Caco-2 (cell line): ENCODE data around the gene RAB28. TPM values are rescaled to one million over a fixed set of nuclear protein-coding genes. Genes with fewer than 3 reads are reported as not detected.
"Not testable (repeated sequence)": the region's sequence is repeated elsewhere in the genome, so short reads cannot be mapped to it uniquely, and the experiment has no call there.

ENCODE experiments used
- BruUV-seq: library from RNA; stranded (reverse); fragments of 400-500 nt; replicated peaks from 2 replicates; lab custom pipeline; 2021; lab: Mats Ljungman, UMichigan
- CTCF ChIA-PET: fragments of 300-600 bp; sonication (Branson Sonifier 250); formaldehyde crosslinking; loops from one replicate; lab custom pipeline; 2022; ENCODE audit warnings: antibody characterized with exemption; lab: Charles Lee
- POLR2A ChIA-PET: fragments of 300-600 bp; sonication (Branson Sonifier 250); formaldehyde crosslinking; loops from one replicate; lab custom pipeline; 2022; ENCODE audit warnings: antibody characterized with exemption; lab: Charles Lee
- DNase-seq, 2 experiments: peaks; one replicate each; pipeline versions ENCODE4 v3.0.0 to v3.0.0-alpha.2; 2020 to 2022
- H3K27me3 ChIP-seq: replicated peaks from 2 replicates; pipeline ENCODE4 v1.6.0; 2011; ENCODE audit warnings: low read length; ENCODE audit not compliant: control insufficient read depth, insufficient read depth
- H3K36me3 ChIP-seq: 2 replicates; pipeline ENCODE4 v1.5.1; 2011; ENCODE audit warnings: low read length; ENCODE audit not compliant: control insufficient read depth, insufficient read depth
- H3K4me1 ChIP-seq: fragments of 250-450 bp; sonication (Bioruptor Pico); 2 replicates; pipeline ENCODE4 v1.5.1; 2020; ENCODE audit warnings: mild to moderate bottlenecking
- H3K4me3 ChIP-seq: 2 replicates; pipeline ENCODE4 v1.5.1; 2011; ENCODE audit warnings: low read depth, mild to moderate bottlenecking, control low read depth, low read length
- H3K9me3 ChIP-seq: fragments of 250-450 bp; sonication (Bioruptor Pico); 2 replicates; pipeline ENCODE4 v1.5.1; 2020; ENCODE audit warnings: mild to moderate bottlenecking, moderate library complexity
- H3K27ac Mint-ChIP-seq: one replicate; pipeline ENCODE4 v1.8.0; 2022; ENCODE audit warnings: mixed read lengths; ENCODE audit not compliant: unreplicated experiment
- H3K27me3 Mint-ChIP-seq: one replicate; pipeline ENCODE4 v1.8.0; 2022; ENCODE audit warnings: mixed read lengths; ENCODE audit not compliant: insufficient read depth, unreplicated experiment
- H3K36me3 Mint-ChIP-seq: one replicate; pipeline ENCODE4 v1.8.0; 2022; ENCODE audit warnings: mild to moderate bottlenecking, mixed read lengths; ENCODE audit not compliant: insufficient read depth, unreplicated experiment
- H3K4me1 Mint-ChIP-seq: one replicate; pipeline ENCODE4 v1.8.0; 2022; ENCODE audit warnings: low read depth, mixed read lengths; ENCODE audit not compliant: unreplicated experiment
- H3K4me3 Mint-ChIP-seq: one replicate; pipeline ENCODE4 v1.8.0; 2022; ENCODE audit warnings: mild to moderate bottlenecking, moderate library complexity, mixed read lengths; ENCODE audit not compliant: unreplicated experiment
- H3K9me3 Mint-ChIP-seq: one replicate; pipeline ENCODE4 v1.8.0; 2022; ENCODE audit warnings: mixed read lengths; ENCODE audit not compliant: unreplicated experiment
- intact Hi-C: fragments of 100-400 bp; cut with micrococcal nuclease; formaldehyde crosslinking; loops from one replicate; pipeline ENCODE4 v1.10.0; 2022; ENCODE audit not compliant: unreplicated experiment
- total RNA-seq: library from RNA; stranded (reverse); gene quantifications from 2 replicates; pipeline ENCODE4 v1.2.3, GENCODE V29; 2022
- TF ChIP-seq, protein P1 (sequence below), 2 experiments: fragments of 200-600 bp in 1 of 2; IDR thresholded peaks; 1 replicate in 1 of 2; 2 replicates in 1 of 2; pipeline versions ENCODE4 v1.5.1 to v1.8.0; 2011 to 2022; ENCODE audit warnings: antibody characterized with exemption in 1 of 2, control low read depth in 1 of 2, inconsistent platforms in 1 of 2, low read depth in 1 of 2, low read length in 1 of 2, mild to moderate bottlenecking in 1 of 2, moderate library complexity in 1 of 2; ENCODE audit not compliant: insufficient read depth in 1 of 2, severe bottlenecking in 1 of 2, unreplicated experiment in 1 of 2

Gene RAB28
- total RNA-seq, 1 experiment from 2014 or later, result 14.5 TPM

DNA sequence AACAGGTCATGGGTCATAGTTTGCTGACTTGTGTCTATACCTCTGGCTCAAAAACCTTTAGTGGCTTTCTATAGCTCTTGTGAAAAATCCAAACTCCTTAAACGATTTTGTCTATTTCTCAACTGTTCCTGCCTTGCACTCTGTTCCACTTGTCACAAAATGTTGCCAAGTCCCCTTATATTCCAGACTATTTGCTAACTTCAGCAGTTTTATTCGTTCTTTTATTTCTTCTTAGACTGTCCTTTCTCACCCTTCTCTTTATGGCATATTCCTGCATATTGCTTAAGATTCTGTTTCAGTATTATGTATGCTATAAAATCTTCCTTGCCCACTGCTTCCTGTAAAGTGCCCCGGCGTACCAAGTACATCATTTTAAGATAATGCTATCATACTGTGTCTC, 80.8 kb downstream of the RAB28 start:
- CTCF ChIA-PET, result no interaction called here
- Mint-ChIP-seq H3K27ac (no peak overlapping the region), H3K36me3 (no peaks in the 10 kb centered on the region), H3K27me3 (no peaks in the 10 kb centered on the region), H3K9me3 (no peaks in the 10 kb centered on the region), H3K4me3 (no peak overlapping the region), H3K4me1 (peaks cover 6% of the 10 kb centered on the region)
- TF ChIP-seq, protein P1, sequence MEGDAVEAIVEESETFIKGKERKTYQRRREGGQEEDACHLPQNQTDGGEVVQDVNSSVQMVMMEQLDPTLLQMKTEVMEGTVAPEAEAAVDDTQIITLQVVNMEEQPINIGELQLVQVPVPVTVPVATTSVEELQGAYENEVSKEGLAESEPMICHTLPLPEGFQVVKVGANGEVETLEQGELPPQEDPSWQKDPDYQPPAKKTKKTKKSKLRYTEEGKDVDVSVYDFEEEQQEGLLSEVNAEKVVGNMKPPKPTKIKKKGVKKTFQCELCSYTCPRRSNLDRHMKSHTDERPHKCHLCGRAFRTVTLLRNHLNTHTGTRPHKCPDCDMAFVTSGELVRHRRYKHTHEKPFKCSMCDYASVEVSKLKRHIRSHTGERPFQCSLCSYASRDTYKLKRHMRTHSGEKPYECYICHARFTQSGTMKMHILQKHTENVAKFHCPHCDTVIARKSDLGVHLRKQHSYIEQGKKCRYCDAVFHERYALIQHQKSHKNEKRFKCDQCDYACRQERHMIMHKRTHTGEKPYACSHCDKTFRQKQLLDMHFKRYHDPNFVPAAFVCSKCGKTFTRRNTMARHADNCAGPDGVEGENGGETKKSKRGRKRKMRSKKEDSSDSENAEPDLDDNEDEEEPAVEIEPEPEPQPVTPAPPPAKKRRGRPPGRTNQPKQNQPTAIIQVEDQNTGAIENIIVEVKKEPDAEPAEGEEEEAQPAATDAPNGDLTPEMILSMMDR (IDR thresholded peaks at IDR 0.05; ENCODE audit: insufficient read depth in 1 of 2, low read depth in 1 of 2, low read length in 1 of 2, severe bottlenecking in 1 of 2, unreplicated experiment in 1 of 2), result no peak
- Histone ChIP-seq H3K4me3 (no peak overlapping the region), H3K36me3 (no peaks in the 10 kb centered on the region), H3K9me3 (no peaks in the 10 kb centered on the region), H3K4me1 (no peaks in the 10 kb centered on the region), H3K27me3 (no peaks in the 10 kb centered on the region)
- POLR2A ChIA-PET, result no interaction called here
- intact Hi-C loops, result loop anchor here (10.0 kb wide), 1 partner anchor 141 kb away; the partner anchor contains the start of gene NKX3-2
- BruUV-seq, result no TSS peak
- DNase-seq, result no peak

DNA sequence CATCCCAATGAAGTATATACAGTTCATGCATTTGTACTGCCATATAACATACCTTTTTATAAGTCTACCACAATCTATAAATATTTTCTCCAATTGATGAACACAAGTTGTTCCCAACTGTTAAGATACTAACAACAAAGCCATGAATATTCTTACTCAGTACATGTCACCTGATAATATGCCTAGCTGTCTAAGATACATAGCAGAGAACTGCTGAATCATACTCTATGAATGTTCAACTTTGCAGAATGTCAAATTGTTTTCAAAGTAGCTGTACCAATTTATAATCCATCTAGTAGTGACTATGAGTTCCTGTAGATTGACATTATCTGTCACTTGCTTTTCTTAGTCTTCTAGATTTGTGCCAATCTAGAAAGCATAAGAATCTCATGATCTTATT, 84.9 kb downstream of the RAB28 start:
- DNase-seq, result no peak
- TF ChIP-seq, protein P1 (IDR thresholded peaks at IDR 0.05; ENCODE audit: insufficient read depth in 1 of 2, low read depth in 1 of 2, low read length in 1 of 2, severe bottlenecking in 1 of 2, unreplicated experiment in 1 of 2), result no peak
- H3K9me3 ChIP-seq, result no peaks in the 10 kb centered on the region
- BruUV-seq, result no TSS peak
- H3K27me3 ChIP-seq, result no peaks in the 10 kb centered on the region
- Mint-ChIP-seq H3K9me3 (no peaks in the 10 kb centered on the region), H3K36me3 (no peaks in the 10 kb centered on the region), H3K27me3 (no peaks in the 10 kb centered on the region), H3K4me3 (no peak overlapping the region), H3K27ac (no peak overlapping the region), H3K4me1 (peaks cover 6% of the 10 kb centered on the region)
- intact Hi-C loops, result no loop called here
- POLR2A ChIA-PET, result no interaction called here
- no peak overlapping the region for H3K4me3 ChIP-seq
- CTCF ChIA-PET, result interaction anchor here (0.6 kb wide), 1 partner anchor 174 kb away, joined by 6 read pairs; no protein-coding TSS in a partner anchor
- H3K36me3 ChIP-seq, result no peaks in the 10 kb centered on the region
- H3K4me1 ChIP-seq, result no peaks in the 10 kb centered on the region

DNA sequence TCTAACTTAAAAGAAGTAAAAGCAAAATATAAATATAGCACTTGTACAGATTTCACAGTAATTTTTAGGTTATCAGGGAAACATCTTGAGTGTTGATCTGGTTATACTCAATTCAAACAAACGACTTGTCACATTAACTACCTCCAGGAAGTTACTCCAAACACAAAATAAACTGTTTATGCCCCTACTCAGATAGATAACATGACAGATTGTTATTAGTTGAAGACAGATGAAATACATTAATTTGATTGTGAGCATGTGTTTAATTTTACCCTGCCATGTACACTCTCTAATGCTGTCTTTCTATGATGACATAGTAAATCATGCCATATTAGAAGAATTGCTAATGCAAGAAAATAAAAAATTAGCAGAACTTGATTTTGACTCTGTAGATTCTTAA, 88.0 kb downstream of the RAB28 start:
- intact Hi-C loops, result no loop called here
- POLR2A ChIA-PET, result no interaction called here
- CTCF ChIA-PET, result no interaction called here
- TF ChIP-seq, protein P1 (IDR thresholded peaks at IDR 0.05; ENCODE audit: insufficient read depth in 1 of 2, low read depth in 1 of 2, low read length in 1 of 2, severe bottlenecking in 1 of 2, unreplicated experiment in 1 of 2), result no peak
- DNase-seq, result no peak
- no peaks in the 10 kb centered on the region for H3K9me3 ChIP-seq
- no peaks in the 10 kb centered on the region for H3K36me3 Mint-ChIP-seq
- H3K9me3 Mint-ChIP-seq, result no peaks in the 10 kb centered on the region
- H3K27me3 ChIP-seq, result no peaks in the 10 kb centered on the region
- H3K36me3 ChIP-seq, result no peaks in the 10 kb centered on the region
- H3K4me1 Mint-ChIP-seq, result peaks cover 6% of the 10 kb centered on the region
- no peaks in the 10 kb centered on the region for H3K4me1 ChIP-seq
- no TSS peak for BruUV-seq
- no peak overlapping the region for H3K4me3 ChIP-seq
- H3K27me3 Mint-ChIP-seq, result no peaks in the 10 kb centered on the region
- H3K4me3 Mint-ChIP-seq, result no peak overlapping the region
- H3K27ac Mint-ChIP-seq, result no peak overlapping the region

DNA sequence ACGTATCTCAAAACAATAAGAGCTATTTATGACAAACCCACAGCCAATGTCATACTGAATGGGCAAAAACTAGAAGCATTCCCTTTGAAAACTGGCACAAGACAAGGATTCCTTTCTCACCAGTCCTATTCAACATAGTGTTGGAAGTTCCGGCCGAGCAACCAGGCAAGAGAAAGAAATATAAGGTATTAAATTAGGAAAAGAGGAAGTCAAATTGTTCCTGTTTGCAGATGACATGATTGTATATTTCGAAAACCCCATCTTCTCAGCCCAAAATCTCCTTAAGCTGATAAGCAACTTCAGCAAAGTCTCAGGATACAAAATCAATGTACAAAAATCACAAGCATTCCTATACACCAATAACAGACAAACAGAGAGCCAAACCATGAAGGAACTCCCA, 94.2 kb downstream of the RAB28 start:
- BruUV-seq, H3K27ac Mint-ChIP-seq, H3K9me3 ChIP-seq, DNase-seq, CTCF ChIA-PET, H3K27me3 ChIP-seq, H3K4me3 Mint-ChIP-seq, H3K36me3 Mint-ChIP-seq, POLR2A ChIA-PET, H3K4me1 ChIP-seq, H3K9me3 Mint-ChIP-seq, H3K4me1 Mint-ChIP-seq, H3K36me3 ChIP-seq, H3K27me3 Mint-ChIP-seq, intact Hi-C loops, H3K4me3 ChIP-seq: not testable (repeated sequence)
